Cerebellar nuclear complex (tissue), 1 donor: ENCODE data around the gene TAF11L8.
"Not testable (repeated sequence)": the region's sequence is repeated elsewhere in the genome, so short reads cannot be mapped to it uniquely, and the experiment has no call there.

Experiments used
- DNase-seq, 2 experiments: peaks; one replicate each; lab custom pipeline; 2025; lab: John Stamatoyannopoulos, UW

Gene TAF11L8

DNA sequence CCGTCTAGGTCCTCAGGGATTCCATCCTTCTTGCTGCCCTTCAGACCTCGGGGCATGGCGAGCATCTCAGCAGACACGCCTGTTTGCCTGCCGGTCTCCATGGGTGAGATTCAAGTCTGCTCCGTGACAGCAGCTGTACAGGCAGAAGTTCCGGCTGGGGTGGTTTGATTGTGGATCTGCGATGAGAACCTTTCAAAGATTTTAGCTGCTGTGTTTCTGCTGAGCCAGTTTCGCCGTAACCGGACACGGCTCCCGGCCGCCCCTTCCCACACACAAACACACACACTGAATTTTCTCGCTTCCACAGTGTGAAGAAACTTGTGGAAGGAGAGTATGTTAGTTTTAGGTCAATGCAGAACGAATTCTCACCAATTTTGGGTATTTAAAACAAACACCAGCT lies at the start of gene TAF11L8:
Gene TAF11L8 (minus strand): TSS at position 101 of the 400 bp plus-strand sequence.
- DNase-seq = not testable (repeated sequence)

DNA sequence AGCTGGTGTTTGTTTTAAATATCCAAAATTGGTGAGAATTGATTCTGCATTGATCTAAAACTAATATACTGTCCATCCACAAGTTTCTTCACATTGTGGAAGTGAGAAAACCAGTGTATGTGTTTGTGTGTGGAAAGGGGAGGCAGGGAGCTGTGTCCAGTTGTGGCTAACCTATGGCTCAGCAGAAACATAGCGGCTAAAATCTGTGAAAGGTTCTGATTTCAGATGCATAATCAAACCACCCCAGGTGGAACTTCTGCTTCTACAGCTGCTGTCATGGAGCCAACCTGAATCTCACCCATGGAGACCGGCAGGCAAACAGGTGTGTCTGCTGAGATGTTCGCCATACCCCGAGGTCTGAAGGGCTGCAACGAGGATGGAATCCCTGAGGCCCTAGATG lies 43.4 kb upstream of the TAF11L8 start, which contains the start of gene TAF11L14:
Gene TAF11L14 (plus strand): TSS at position 301 of the 400 bp plus-strand sequence.
- DNase-seq = no peak

DNA sequence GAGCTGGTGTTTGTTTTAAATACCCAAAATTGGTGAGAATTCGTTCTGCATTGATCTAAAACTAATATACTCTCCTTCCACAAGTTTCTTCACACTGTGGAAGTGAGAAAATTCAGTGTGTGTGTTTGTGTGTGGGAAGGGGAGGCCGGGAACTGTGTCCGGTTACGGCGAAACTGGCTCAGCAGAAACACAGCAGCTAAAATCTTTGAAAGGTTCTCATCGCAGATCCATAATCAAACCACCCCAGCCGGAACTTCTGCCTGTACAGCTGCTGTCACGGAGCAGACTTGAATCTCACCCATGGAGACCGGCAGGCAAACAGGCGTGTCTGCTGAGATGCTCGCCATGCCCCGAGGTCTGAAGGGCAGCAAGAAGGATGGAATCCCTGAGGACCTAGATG lies 41.0 kb upstream of the TAF11L8 start, which contains the start of gene TAF11L13:
Gene TAF11L13 (plus strand): TSS at position 301 of the 400 bp plus-strand sequence.
- DNase-seq = not testable (repeated sequence)

DNA sequence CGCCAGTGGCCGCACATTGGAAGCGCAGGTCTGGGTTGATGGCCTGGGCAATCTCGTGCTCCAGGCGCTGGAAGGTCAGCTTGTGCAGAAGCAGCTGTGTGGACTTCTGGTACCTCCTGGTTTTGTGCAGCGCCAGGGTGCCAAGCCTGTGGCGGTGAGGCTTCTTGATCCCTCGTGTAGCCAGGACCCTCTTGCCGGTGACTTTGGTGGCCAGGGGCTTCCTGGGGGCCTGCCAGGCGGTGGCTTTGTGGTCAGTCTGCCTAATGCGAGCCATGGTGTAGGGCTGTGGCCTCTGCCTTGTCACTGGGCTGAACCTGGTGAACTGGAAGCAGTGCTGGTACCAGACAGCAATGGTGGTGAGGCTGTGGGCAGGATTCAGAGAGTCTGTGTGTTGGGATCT lies 34.9 kb upstream of the TAF11L8 start:
- no peak for DNase-seq

DNA sequence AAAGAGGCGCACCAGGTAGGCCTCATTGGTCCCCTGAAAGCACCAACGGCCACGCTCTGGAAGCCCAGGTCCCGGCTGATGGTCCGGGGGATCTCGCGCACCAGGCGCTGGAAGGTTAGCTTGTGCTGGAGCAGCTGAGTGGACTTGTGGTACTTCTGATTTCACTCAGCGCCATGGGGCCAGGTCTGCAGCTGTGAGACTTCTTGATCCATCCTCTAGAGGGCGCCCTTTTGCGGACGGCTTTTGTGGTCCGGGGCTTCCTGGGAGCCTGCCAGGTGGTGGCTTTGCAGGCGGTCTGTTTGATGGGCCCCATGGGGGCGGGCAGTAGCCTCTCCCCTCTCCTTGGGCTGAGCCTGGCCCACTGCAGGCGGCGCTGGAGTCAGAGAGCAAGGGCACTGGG lies 29.9 kb upstream of the TAF11L8 start:
- no peak for DNase-seq

DNA sequence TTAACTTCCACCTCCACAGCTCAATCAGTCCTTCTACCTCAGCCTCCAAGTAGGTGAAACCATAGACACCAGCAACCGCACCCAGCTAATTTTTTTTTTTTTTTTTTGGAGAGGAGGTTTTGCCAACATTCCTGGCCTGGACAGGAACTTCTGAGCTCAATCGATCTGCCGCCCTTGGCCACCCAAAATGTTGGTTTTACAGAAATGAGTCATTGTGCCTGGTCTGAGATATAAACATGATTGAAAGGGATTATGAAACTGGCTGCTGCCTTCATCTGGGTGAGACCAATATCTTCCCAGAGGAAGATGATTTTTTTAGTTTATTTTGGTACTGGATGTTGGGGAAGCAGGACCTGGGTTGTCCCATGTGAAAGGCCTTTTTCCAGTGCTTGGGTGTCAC lies 28.6 kb upstream of the TAF11L8 start:
- DNase-seq = no peak

DNA sequence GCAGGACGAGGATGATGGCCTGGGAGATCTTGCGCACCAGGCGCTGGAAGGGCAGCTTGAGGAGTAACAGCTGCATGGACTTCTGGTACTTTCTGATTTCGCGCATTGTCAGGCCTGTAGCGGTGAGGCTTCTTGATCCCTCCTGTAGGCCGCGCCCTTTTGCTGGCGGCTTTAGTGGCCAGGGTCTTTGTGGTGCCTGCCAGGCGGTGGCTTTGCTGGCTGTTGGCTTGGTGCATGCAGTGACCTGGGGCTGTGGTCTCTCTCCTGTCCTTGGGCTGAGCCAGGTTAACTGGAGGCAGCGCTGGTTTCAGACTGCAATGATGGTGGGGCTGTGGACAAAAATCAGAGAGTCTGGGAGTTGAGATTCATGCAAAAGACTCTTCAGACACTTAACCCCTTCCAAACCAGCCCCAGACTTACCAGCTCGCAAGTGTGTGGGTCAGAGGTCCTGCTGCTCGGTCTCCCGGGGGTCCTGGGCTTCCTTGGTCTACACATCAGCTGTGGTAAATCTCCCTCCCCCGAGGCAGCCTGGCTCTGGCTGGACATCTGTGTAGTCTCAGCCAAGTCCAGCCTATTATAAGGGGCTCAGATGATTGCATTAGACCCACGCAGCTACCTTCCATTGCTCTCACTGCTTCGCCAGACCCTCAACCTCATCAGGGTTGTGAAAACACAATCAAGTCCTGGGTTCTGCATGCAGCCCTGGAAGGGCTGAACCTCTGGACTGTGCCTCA lies 24.3 kb upstream of the TAF11L8 start:
- DNase-seq = no peak

DNA sequence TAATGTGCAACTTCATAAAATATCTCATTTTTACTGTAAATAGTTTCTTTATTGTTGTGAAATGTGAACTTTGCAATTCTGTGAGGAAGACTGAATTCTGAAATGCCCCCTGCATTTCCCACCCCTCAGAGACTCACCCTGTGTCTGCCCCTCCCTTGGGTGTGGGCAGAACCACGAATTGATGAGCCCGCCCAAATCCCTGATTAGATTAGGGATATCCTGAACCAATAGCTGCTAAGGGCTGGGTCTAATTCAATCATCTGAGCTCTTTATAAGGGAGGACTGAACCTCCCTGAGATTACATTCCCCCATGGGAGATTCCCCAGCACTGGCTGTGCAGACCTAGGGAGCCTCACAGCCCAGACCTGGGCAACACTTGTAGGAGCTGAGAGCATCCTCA lies 19.3 kb upstream of the TAF11L8 start, which contains the start of gene TAF11L12:
Gene TAF11L12 (plus strand): TSS at position 301 of the 400 bp plus-strand sequence.
- DNase-seq = not testable (repeated sequence)

DNA sequence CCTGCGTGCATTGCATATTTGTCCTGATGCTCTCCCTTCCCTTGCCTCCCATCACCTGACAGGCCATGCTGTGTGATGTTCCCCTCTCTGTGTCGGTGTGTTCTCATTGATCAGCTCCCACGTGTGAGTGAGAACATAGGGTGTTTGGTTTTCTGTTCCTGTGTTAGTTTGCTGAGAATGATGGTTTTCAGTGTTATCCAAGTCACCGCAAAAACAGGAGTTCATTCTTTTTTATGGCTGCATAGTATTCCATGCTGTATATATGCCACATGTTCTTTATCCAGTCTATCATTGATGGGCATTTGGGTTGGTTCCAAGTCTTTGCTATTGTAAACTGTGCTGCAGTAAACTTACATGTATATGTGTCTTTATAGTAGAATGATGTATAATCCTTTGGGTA lies 16.7 kb upstream of the TAF11L8 start:
- not testable (repeated sequence) for DNase-seq

DNA sequence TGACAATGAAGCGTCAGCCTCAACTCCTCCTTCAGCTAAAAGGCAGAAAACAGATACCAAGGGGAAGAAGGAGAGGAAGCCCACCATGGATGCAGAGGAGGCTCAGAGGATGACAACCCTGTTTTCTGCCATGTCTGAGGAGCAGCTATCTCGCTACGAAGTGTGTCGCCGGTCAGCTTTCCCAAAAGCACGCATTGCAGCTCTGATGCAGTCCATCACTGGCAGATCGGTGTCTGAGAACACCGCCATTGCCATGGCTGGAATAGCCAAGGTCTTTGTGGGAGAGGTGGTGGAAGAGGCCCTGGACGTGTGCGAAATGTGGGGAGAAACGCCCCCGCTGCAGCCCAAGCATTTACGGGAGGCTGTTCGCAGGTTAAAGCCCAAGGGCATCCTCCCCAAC lies 14.2 kb upstream of the TAF11L8 start:
- DNase-seq = no peak

DNA sequence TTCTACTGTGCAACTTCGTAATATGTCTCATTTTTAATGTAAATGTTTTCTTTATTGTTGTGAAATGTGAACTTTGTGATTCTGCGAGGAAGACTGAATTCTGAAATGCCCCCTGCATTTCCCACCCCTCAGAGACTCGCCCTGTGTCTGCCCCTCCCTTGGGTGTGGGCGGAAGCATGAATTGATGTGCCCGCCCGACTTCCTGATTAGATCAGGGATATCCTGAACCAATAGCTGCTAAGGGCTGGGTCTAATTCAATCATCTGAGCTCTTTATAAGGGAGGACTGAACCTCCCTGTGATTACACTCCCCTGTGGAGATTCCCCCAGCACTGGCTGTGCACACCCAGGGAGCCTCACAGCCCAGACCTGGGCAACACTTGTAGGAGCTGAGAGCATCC lies 13.1 kb upstream of the TAF11L8 start, which contains the start of gene TAF11L11:
Gene TAF11L11 (plus strand): TSS at position 304 of the 400 bp plus-strand sequence.
- not testable (repeated sequence) for DNase-seq

DNA sequence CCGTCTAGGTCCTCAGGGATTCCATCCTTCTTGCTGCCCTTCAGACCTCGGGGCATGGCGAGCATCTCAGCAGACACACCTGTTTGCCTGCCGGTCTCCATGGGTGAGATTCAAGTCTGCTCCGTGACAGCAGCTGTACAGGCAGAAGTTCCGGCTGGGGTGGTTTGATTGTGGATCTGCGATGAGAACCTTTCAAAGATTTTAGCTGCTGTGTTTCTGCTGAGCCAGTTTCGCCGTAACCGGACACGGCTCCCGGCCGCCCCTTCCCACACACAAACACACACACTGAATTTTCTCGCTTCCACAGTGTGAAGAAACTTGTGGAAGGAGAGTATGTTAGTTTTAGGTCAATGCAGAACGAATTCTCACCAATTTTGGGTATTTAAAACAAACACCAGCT lies 7.0 kb upstream of the TAF11L8 start, which contains the start of gene TAF11L10:
Gene TAF11L10 (minus strand): TSS at position 101 of the 400 bp plus-strand sequence.
- DNase-seq = not testable (repeated sequence)

DNA sequence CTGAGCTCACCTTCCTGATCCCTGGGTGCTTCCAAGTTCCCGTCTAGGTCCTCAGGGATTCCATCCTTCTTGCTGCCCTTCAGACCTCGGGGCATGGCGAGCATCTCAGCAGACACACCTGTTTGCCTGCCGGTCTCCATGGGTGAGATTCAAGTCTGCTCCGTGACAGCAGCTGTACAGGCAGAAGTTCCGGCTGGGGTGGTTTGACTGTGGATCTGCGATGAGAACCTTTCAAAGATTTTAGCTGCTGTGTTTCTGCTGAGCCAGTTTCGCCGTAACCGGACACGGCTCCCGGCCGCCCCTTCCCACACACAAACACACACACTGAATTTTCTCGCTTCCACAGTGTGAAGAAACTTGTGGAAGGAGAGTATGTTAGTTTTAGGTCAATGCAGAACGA lies 3.5 kb upstream of the TAF11L8 start, which contains the start of gene TAF11L9:
Gene TAF11L9 (minus strand): TSS at position 140 of the 400 bp plus-strand sequence.
- DNase-seq = not testable (repeated sequence)

DNA sequence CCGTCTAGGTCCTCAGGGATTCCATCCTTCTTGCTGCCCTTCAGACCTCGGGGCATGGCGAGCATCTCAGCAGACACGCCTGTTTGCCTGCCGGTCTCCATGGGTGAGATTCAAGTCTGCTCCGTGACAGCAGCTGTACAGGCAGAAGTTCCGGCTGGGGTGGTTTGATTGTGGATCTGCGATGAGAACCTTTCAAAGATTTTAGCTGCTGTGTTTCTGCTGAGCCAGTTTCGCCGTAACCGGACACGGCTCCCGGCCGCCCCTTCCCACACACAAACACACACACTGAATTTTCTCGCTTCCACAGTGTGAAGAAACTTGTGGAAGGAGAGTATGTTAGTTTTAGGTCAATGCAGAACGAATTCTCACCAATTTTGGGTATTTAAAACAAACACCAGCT lies 5.1 kb downstream of the TAF11L8 start, which contains the start of gene TAF11L7:
Gene TAF11L7 (minus strand): TSS at position 101 of the 400 bp plus-strand sequence.
- DNase-seq = not testable (repeated sequence)
